OCI-LY7 (cell line): ENCODE measurements around the gene ROBO2.

Experiments used
- EZH2phosphoT487 ChIP-seq: fragments of 200-600 bp; sonication (generic); IDR thresholded peaks from 2 replicates; pipeline ENCODE4 v1.6.1; 2018; ENCODE audit warnings: low read depth, borderline replicate concordance, mild to moderate bottlenecking, mixed run types, antibody characterized with exemption, low read length, moderate library complexity, mixed read lengths
- TF ChIP-seq, protein P1 (sequence below): fragments of 200-600 bp; sonication (generic); conservative IDR thresholded peaks from 2 replicates; pipeline ENCODE4 v1.5.1; 2014; ENCODE audit warnings: mild to moderate bottlenecking, antibody characterized with exemption, low read length, moderate library complexity, mixed read lengths

DNA sequence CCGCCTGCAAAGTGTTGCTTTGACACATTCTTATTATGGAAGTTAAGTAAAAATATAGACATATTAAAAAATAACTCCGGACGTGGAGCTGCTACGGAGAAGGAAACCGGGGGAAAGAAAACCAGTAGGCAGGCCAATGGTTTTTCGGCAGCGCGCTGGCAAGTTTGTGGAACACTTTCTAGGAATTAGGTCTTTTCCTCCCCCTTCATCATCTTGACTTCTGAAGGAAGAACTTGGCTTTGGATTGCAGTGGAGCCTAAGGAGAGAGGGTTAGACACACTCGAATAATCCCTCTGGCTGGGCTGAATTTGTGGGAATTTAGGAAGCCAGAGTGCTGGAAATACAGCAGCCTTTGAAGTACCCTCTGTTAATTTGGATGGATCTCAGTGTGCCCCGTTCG is 317 bp downstream of the ROBO2 start:
- no peak for TF ChIP-seq EZH2phosphoT487
- TF ChIP-seq, protein P1, sequence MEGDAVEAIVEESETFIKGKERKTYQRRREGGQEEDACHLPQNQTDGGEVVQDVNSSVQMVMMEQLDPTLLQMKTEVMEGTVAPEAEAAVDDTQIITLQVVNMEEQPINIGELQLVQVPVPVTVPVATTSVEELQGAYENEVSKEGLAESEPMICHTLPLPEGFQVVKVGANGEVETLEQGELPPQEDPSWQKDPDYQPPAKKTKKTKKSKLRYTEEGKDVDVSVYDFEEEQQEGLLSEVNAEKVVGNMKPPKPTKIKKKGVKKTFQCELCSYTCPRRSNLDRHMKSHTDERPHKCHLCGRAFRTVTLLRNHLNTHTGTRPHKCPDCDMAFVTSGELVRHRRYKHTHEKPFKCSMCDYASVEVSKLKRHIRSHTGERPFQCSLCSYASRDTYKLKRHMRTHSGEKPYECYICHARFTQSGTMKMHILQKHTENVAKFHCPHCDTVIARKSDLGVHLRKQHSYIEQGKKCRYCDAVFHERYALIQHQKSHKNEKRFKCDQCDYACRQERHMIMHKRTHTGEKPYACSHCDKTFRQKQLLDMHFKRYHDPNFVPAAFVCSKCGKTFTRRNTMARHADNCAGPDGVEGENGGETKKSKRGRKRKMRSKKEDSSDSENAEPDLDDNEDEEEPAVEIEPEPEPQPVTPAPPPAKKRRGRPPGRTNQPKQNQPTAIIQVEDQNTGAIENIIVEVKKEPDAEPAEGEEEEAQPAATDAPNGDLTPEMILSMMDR = no peak
